ENCODE results near the gene IL17F.

- no peak for TF ChIP-seq MAX (IDR thresholded peaks at IDR 0.05)
- TF ChIP-seq POLR2AphosphoS5 (IDR thresholded peaks at IDR 0.05; ENCODE audit: low read depth, low read length), result no peak
- TF ChIP-seq JUND (IDR thresholded peaks at IDR 0.05), result no peak
Observed at GRCh38 chr6:52255434-52255833, 11.1 kb upstream of the IL17F start.
